Measurements from ENCODE around the gene ADPRH.
"Not testable (repeated sequence)": the region's sequence is repeated elsewhere in the genome, so short reads cannot be mapped to it uniquely, and the experiment has no call there.

ADPRH gene

DNA sequence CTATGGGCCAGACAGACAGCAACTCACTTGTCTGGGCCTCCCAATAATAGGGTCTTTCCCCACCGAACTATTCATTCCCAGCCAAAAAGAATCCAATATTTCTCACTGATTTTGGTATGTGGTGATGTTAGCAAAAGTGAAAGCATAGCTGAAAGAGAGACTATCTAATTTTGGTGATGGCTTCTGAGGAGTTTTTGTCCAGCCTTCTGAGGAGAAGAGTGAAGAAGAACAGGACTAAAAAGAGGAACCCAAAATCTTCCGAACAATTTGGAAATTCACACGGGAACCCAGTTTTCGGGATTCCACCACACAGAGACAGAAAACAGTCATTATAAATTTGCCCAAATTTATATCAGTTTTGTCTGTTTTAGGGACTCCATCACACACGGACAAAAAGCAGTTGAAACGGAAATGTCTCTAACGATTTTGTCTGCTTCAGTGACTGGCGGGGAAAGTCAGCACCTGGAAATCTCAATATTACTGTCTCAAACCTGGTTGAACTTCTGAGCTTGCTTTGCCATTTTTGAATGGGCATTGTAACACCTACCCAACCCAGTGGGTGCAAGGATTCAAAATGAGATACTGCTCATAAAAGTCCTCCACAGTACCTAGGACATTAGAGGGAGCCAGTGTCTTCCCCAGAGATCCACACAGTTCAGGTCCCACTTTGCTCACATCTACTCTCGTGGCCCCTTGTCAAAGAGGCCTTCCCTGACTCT, 28.9 kb upstream of the ADPRH start:
- TF ChIP-seq, protein P1, sequence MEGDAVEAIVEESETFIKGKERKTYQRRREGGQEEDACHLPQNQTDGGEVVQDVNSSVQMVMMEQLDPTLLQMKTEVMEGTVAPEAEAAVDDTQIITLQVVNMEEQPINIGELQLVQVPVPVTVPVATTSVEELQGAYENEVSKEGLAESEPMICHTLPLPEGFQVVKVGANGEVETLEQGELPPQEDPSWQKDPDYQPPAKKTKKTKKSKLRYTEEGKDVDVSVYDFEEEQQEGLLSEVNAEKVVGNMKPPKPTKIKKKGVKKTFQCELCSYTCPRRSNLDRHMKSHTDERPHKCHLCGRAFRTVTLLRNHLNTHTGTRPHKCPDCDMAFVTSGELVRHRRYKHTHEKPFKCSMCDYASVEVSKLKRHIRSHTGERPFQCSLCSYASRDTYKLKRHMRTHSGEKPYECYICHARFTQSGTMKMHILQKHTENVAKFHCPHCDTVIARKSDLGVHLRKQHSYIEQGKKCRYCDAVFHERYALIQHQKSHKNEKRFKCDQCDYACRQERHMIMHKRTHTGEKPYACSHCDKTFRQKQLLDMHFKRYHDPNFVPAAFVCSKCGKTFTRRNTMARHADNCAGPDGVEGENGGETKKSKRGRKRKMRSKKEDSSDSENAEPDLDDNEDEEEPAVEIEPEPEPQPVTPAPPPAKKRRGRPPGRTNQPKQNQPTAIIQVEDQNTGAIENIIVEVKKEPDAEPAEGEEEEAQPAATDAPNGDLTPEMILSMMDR (IDR thresholded peaks at IDR 0.05; ENCODE audit: extremely low read depth, insufficient read depth, missing control alignments): no peak
- DNase-seq (ENCODE audit: low spot score): no peak
- in situ Hi-C loops (cut with MboI; ENCODE audit: low pct_unique_long_range_greater_than_20kb, low sequenced_read_pairs, unreplicated experiment): no loop called here

DNA sequence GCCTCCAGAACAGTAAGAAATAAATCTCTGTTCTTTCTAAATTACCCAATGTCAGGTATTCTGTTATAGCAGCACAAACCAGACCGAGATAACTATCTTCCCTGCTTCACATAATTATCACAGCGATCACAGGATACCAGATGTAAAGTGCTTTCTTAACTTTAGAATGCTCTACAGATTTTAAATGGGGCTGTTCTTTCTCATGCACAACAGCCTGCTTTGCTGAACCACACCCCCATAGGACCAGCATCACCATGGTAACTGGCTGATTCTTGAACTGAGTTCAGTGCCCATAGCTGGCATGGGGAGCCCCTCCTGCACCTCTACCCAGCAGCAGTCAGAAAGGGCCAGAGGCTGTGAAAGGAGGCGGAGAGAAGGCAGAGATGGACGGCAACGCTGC, 27.7 kb upstream of the ADPRH start:
- no peak for DNase-seq (ENCODE audit: low spot score)
- TF ChIP-seq, protein P1 (IDR thresholded peaks at IDR 0.05; ENCODE audit: extremely low read depth, insufficient read depth, missing control alignments): no peak
- in situ Hi-C loops (cut with MboI; ENCODE audit: low pct_unique_long_range_greater_than_20kb, low sequenced_read_pairs, unreplicated experiment): no loop called here

DNA sequence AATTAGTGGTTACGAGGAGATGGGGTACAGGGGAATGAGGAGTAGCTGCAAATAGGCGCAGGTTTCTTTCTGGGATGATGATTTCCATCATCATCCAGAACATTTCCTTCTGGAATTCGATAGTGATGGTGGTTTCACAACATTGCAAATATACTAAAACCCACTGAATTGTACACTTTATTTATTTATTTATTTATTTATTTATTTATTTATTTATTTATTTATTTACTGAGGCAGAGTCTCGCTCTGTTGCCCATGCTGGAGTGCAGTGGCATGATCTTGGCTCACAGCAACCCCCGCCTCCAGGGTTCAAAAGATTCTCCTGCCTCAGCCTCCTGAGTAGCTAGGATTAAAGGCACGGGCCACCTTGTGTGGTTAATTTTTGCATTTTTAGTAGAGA, 26.4 kb upstream of the ADPRH start:
- in situ Hi-C loops (cut with MboI; ENCODE audit: low pct_unique_long_range_greater_than_20kb, low sequenced_read_pairs, unreplicated experiment); DNase-seq (ENCODE audit: low spot score): not testable (repeated sequence)

DNA sequence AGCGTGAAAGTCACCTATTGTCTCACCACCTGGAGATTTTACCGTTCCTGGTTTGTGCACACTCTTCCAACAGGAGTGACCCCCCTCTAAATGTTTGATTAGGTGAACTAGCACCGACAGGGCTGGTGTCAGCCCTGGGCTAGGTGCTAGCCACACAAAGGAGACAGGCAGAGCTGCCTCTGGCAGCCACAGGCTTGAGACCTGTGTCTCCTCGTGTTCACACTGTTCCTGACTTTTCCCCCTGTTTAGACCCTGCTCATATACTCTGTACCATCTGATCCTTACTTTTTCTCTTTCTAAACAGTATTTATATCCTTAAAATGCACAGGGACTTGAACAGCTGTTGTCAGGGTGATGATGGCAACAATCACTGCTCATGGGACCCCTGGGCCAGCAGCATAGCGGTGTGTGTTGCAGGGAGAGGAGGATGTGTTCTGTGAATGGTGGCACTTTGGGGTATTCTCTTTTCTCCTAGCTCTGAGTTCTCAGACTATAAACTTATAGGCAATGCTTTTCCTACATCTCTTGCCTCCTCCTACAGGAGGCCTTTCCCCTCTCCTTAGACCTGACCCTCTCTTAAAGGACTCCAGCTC, 25.4 kb upstream of the ADPRH start:
- DNase-seq (ENCODE audit: low spot score): no peak
- in situ Hi-C loops (cut with MboI; ENCODE audit: low pct_unique_long_range_greater_than_20kb, low sequenced_read_pairs, unreplicated experiment): no loop called here
- TF ChIP-seq, protein P1 (IDR thresholded peaks at IDR 0.05; ENCODE audit: extremely low read depth, insufficient read depth, missing control alignments): no peak

DNA sequence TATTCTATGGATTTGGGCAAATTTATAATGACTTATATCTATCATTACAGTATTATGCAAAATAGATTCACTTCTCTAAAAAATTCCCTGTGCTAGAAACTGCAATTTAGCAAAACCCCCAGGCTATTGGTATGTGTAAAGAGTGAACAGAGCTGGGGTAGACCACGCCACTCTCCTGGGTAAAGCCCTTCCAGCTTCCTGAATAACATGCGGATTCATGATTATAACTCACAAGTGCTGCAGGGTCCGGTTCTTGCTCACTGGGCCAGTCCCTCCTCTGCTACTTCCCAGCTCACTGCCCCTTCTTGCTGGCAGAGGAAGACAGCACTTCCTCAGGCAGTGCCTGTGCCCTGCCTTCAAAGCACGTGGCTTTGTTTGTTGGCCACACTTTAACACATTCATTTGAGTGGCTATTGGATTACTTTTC, 24.0 kb upstream of the ADPRH start:
- in situ Hi-C loops (cut with MboI; ENCODE audit: low pct_unique_long_range_greater_than_20kb, low sequenced_read_pairs, unreplicated experiment): no loop called here
- DNase-seq (ENCODE audit: low spot score): no peak
- TF ChIP-seq, protein P1 (IDR thresholded peaks at IDR 0.05; ENCODE audit: extremely low read depth, insufficient read depth, missing control alignments): no peak

DNA sequence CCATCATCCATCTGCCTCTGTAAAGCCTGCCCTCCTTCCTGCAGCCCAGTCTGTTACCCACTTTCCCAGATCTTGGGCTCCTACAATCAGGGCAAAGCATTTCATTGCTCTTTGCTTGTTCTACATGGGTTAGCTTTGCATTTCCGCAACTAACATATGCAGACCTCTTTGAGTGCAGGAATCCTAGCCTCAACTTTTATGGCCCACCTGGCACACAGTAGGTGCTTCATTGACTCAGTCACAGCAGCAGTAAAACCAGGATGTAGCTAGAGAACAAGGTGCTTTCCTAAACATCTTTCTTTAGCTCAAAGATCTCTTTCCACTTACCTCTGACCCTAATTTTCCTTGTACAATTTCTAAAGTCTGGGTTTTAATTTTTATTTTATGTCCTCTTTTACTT, 23.4 kb upstream of the ADPRH start:
- TF ChIP-seq, protein P1 (IDR thresholded peaks at IDR 0.05; ENCODE audit: extremely low read depth, insufficient read depth, missing control alignments): no peak
- no peak for DNase-seq (ENCODE audit: low spot score)
- in situ Hi-C loops (cut with MboI; ENCODE audit: low pct_unique_long_range_greater_than_20kb, low sequenced_read_pairs, unreplicated experiment): no loop called here

DNA sequence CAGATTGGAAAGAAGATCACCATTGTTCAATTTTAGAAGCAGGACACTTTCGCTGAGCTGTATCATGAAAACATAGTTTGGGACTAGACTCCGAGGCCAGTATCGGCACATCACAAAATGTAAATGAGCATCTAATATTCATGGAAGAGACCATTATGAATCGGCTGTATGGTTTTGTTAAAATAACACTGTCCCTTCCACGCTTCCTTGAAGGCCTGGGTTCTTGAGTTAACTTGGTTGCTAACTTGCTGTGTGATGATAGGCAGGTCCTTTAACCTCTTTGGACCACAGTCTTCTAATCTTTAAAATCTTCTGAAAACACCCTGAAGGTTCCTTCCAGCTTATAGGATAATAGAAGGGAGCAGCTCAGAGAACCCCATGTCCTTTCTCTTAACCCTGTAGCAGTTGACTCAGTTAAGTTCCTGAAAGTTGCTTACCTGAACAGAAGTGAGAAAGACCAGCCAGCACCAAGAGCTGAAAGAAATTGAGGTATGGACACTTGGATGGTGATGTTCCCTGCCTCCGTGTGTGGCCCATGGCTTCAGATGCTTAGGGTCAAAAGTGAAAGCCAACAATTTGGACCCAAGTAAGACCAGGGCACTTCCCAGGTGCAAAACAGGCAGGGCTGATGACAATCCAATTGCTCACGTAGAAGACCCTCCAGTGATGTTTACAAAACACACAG, 22.0 kb upstream of the ADPRH start:
- TF ChIP-seq, protein P1 (IDR thresholded peaks at IDR 0.05; ENCODE audit: extremely low read depth, insufficient read depth, missing control alignments): no peak
- in situ Hi-C loops (cut with MboI; ENCODE audit: low pct_unique_long_range_greater_than_20kb, low sequenced_read_pairs, unreplicated experiment): no loop called here
- no peak for DNase-seq (ENCODE audit: low spot score)
